CD4-positive, alpha-beta memory T cell (primary cell): Measurements from ENCODE around the gene KRTAP5-9. TPM values are rescaled to one million over a fixed set of nuclear protein-coding genes. Genes with fewer than 3 reads are reported as not detected.
A peak's percentile ranks its signal among the peaks of the same experiment; 100 is the strongest.
"Not testable (repeated sequence)": the region's sequence is repeated elsewhere in the genome, so short reads cannot be mapped to it uniquely, and the experiment has no call there.

Experiments used
- CTCF ChIA-PET: fragments of 350-600 bp; sonication (Branson Sonifier 250); formaldehyde crosslinking; loops from one replicate; lab custom pipeline; 2021; ENCODE audit warnings: inconsistent platforms; ENCODE audit not compliant: partially characterized antibody; lab: Charles Lee
- POLR2A ChIA-PET: fragments of 350-600 bp; sonication (Branson Sonifier 250); formaldehyde crosslinking; loops from one replicate; lab custom pipeline; 2021; ENCODE audit not compliant: partially characterized antibody; lab: Charles Lee
- DNase-seq, 5 donors: peaks; one replicate each; pipeline versions ENCODE4 v3.0.0 to v3.0.0-alpha.2; 2020 to 2022; ENCODE audit warnings: mixed read lengths in 1 of 5
- H3K27ac ChIP-seq: one replicate; pipeline ENCODE4 v1.7.0; 2013; ENCODE audit warnings: low read depth, low read length
- H3K27me3 ChIP-seq: 2 replicates; pipeline ENCODE4 v1.7.0; 2013; ENCODE audit warnings: mild to moderate bottlenecking, low read length, moderate library complexity; ENCODE audit not compliant: insufficient read depth
- H3K36me3 ChIP-seq: 2 replicates; pipeline ENCODE4 v1.7.0; 2013; ENCODE audit warnings: mild to moderate bottlenecking, low read length, moderate library complexity; ENCODE audit not compliant: insufficient read depth
- H3K4me1 ChIP-seq: 2 replicates; pipeline ENCODE4 v1.7.0; 2013; ENCODE audit warnings: mild to moderate bottlenecking, low read length, moderate library complexity; ENCODE audit not compliant: insufficient read depth
- H3K4me3 ChIP-seq, 2 donors: one replicate each; pipeline ENCODE4 v1.7.0; 2013; ENCODE audit warnings: low read length in 2 of 2, mild to moderate bottlenecking in 1 of 2
- H3K9me3 ChIP-seq, 2 donors: one replicate each; pipeline ENCODE4 v1.7.0; 2013; ENCODE audit warnings: low read length in 2 of 2, control low read depth in 1 of 2; ENCODE audit not compliant: control insufficient read depth in 1 of 2
- H3K27ac Mint-ChIP-seq, 7 donors: one replicate each; pipeline ENCODE4 v1.8.0; 2020 to 2021; ENCODE audit warnings: mixed read lengths in 7 of 7, mild to moderate bottlenecking in 6 of 7, inconsistent platforms in 3 of 7, moderate library complexity in 3 of 7
- H3K27me3 Mint-ChIP-seq, 2 donors: one replicate each; pipeline ENCODE4 v1.8.0; 2020 to 2021; ENCODE audit warnings: mixed read lengths in 2 of 2
- H3K36me3 Mint-ChIP-seq, 2 donors: one replicate each; pipeline ENCODE4 v1.8.0; 2020 to 2021; ENCODE audit warnings: mixed read lengths in 2 of 2, inconsistent platforms in 1 of 2, mild to moderate bottlenecking in 1 of 2
- H3K4me1 Mint-ChIP-seq, 4 donors: one replicate each; pipeline ENCODE4 v1.8.0; 2020 to 2021; ENCODE audit warnings: mixed read lengths in 4 of 4, mild to moderate bottlenecking in 1 of 4
- H3K4me3 Mint-ChIP-seq, 8 donors: one replicate each; pipeline ENCODE4 v1.8.0; 2020 to 2021; ENCODE audit warnings: mixed read lengths in 8 of 8, mild to moderate bottlenecking in 7 of 8, moderate library complexity in 6 of 8, inconsistent platforms in 3 of 8
- H3K9me3 Mint-ChIP-seq, 8 donors: one replicate each; pipeline ENCODE4 v1.8.0; 2020 to 2021; ENCODE audit warnings: mixed read lengths in 8 of 8, mild to moderate bottlenecking in 5 of 8, inconsistent platforms in 3 of 8, moderate library complexity in 1 of 8
- intact Hi-C: fragments of 100-400 bp; cut with micrococcal nuclease; formaldehyde crosslinking; loops from one replicate; pipeline ENCODE4 v1.15.1; 2023
- polyA plus RNA-seq, 2 donors: library from polyadenylated mRNA; unstranded; fragments of 300-500 nt; fragmentation: Illumina TruSeq; gene quantifications; one replicate each; pipeline ENCODE4 v1.2.3, GENCODE V29; 2021
- total RNA-seq, 2 experiments: library from RNA; stranded (reverse); gene quantifications; one replicate each; pipeline ENCODE4 v1.2.3, GENCODE V29; 2021

KRTAP5-9 gene
- total and polyA plus RNA-seq, 4 experiments from 2014 or later, result not detected

DNA sequence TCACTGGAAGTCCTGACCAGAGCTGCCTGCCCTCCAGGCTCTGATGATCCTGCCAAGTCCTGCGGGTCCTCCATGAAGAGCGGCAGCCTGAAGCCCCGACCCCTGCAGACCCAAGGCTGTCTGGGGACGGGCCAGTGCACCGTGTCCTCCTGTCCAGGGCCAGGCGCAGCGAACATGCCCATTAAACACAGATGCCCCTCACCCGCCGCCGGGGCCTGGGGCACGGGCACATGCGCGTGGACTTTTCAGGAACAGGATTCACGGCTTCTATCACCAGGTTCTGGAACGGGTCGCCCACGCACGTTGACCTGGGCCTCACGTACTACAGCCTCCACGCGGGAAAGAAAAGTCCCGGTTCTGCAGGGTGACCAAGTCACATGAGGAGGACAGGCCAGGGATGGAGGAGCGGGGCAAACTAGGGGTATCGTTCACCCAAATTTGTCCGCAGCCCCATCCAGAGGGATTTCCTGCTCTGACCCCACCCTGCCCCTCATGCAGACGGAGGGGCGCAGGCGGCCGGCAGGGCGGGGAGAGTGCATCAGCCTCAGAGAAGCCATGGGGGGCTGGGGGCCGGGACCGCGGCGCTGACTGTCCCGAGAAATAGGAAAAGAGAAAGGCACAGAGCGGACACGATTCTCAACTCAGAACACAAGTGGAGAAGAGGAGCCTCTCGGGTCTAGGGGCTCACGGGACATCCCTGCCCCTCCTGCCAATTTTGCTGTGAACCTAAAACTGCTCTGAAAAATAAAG lies 23.1 kb downstream of the KRTAP5-9 start:
- DNase-seq, H3K4me1 Mint-ChIP-seq, H3K9me3 Mint-ChIP-seq, CTCF ChIA-PET, H3K27me3 ChIP-seq, H3K36me3 Mint-ChIP-seq, intact Hi-C loops, H3K36me3 ChIP-seq, H3K4me3 Mint-ChIP-seq, POLR2A ChIA-PET, H3K27ac ChIP-seq, H3K9me3 ChIP-seq, H3K4me3 ChIP-seq, H3K4me1 ChIP-seq, H3K27ac Mint-ChIP-seq: not testable (repeated sequence)
- H3K27me3 Mint-ChIP-seq, result peaks cover 7 to 10% of the 10 kb centered on the region in 2 donors

DNA sequence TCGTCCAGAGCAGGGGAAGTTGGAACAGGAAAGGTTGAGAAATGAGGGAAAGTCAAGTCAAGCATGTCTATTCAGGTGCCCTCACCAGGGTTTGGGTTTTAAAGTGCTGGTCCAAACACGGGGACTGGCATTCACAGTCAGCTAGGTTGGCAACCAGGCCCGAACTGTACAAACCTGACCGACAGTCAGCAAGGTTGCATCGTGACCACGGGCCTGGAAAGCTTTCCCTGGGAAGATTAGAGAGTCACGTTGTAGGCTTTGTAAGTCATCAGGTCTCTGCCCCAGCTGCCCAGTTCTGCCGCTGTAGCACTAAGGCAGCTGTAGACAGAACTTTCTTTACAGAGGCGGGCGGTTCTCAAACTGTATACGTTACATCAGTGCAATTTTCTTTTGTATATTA lies 24.6 kb downstream of the KRTAP5-9 start:
- H3K36me3 ChIP-seq, result no peaks in the 10 kb centered on the region
- POLR2A ChIA-PET, result no interaction called here
- Mint-ChIP-seq H3K4me1 (peaks cover 0 to 3% (median 0%) of the 10 kb centered on the region in 4 donors), H3K36me3 (no peaks in the 10 kb centered on the region), H3K4me3 (no peak overlapping the region), H3K27me3 (peaks cover 3 to 6% of the 10 kb centered on the region in 2 donors), H3K27ac (no peak overlapping the region), H3K9me3 (no peaks in the 10 kb centered on the region)
- no peak overlapping the region for H3K4me3 ChIP-seq
- no peak overlapping the region for H3K27ac ChIP-seq
- H3K9me3 ChIP-seq, result no peaks in the 10 kb centered on the region
- intact Hi-C loops, result no loop called here
- DNase-seq, result no peak
- H3K4me1 ChIP-seq, result no peaks in the 10 kb centered on the region
- CTCF ChIA-PET, result no interaction called here
- no peaks in the 10 kb centered on the region for H3K27me3 ChIP-seq

DNA sequence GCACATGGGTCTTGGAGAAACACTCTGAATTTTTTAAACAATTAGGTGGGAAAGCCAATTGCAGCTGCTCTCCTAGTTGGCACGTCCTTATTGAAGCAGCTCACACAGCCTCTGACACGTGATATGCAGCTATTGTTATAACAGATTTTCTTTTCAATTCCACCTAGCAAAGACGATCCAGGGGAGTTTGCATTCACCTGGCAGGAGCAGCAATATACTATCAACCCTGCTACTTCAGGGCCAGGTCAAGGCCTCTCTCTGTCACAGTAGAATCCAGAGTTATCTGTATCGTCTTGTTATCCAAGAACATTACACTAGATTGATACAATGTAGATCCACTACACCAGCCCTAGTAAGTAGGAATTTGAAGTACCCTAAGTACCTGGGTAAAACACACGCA lies 26.2 kb downstream of the KRTAP5-9 start:
- Histone ChIP-seq H3K36me3 (no peaks in the 10 kb centered on the region), H3K4me1 (no peaks in the 10 kb centered on the region), H3K27me3 (no peaks in the 10 kb centered on the region), H3K4me3 (no peak overlapping the region), H3K9me3 (no peaks in the 10 kb centered on the region), H3K27ac (no peak overlapping the region)
- Mint-ChIP-seq H3K4me3 (no peak overlapping the region), H3K36me3 (no peaks in the 10 kb centered on the region), H3K9me3 (no peaks in the 10 kb centered on the region), H3K4me1 (peaks cover 0 to 3% (median 0%) of the 10 kb centered on the region in 4 donors), H3K27me3 (peaks cover 5 to 6% of the 10 kb centered on the region in 2 donors), H3K27ac (no peak overlapping the region)
- CTCF ChIA-PET, result no interaction called here
- intact Hi-C loops, result no loop called here
- POLR2A ChIA-PET, result no interaction called here
- DNase-seq, result no peak

DNA sequence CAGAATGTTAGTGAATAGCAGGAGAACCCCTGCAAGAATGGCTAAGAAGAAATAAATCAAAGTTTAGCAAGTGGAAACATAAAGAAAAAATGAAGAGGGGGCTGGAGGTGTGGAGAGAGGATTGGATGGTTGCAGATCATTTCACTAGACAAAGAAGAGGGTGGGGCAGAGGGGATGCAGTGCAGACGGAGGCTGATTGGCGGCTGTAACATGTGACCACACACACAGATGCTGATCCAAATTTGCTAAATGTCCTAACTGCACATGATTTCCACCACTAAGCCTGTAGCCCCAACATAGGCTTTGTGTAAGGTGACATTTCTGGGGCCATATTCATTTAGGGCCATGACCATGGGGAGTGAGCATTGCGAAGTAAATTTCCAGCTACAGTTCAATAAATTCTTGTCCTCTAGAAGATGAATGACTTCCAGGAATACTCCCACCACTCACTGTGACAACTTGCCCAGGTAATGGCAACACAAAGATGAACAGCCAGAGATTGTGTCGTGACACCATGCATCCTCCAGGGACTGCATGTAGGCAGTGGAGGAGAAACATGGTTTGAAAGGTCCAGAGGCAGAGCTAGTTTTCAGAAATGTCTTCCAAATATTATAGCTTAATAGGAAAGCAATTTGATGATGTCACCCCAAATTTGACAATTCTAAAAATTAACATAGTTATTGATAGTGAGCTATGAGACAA lies 27.7 kb downstream of the KRTAP5-9 start:
- H3K4me3 ChIP-seq, result no peak overlapping the region
- no peak for DNase-seq
- H3K4me1 Mint-ChIP-seq, result peaks cover 4 to 11% (median 5%) of the 10 kb centered on the region in 4 donors
- peak overlapping the region in 1 of 7 donors; percentile 31 for H3K27ac Mint-ChIP-seq
- POLR2A ChIA-PET, result interaction anchor here (0.8 kb wide), 1 partner anchor 64 kb away, joined by 3 read pairs; no protein-coding TSS in a partner anchor
- H3K4me3 Mint-ChIP-seq, result no peak overlapping the region
- H3K27ac ChIP-seq, result no peak overlapping the region
- no peaks in the 10 kb centered on the region for H3K27me3 ChIP-seq
- intact Hi-C loops, result no loop called here
- no peaks in the 10 kb centered on the region for H3K9me3 ChIP-seq
- no peaks in the 10 kb centered on the region for H3K4me1 ChIP-seq
- CTCF ChIA-PET, result no interaction called here
- peaks cover 2 to 4% of the 10 kb centered on the region in 2 donors for H3K27me3 Mint-ChIP-seq
- no peaks in the 10 kb centered on the region for H3K36me3 ChIP-seq
- no peaks in the 10 kb centered on the region for H3K9me3 Mint-ChIP-seq
- no peaks in the 10 kb centered on the region for H3K36me3 Mint-ChIP-seq

DNA sequence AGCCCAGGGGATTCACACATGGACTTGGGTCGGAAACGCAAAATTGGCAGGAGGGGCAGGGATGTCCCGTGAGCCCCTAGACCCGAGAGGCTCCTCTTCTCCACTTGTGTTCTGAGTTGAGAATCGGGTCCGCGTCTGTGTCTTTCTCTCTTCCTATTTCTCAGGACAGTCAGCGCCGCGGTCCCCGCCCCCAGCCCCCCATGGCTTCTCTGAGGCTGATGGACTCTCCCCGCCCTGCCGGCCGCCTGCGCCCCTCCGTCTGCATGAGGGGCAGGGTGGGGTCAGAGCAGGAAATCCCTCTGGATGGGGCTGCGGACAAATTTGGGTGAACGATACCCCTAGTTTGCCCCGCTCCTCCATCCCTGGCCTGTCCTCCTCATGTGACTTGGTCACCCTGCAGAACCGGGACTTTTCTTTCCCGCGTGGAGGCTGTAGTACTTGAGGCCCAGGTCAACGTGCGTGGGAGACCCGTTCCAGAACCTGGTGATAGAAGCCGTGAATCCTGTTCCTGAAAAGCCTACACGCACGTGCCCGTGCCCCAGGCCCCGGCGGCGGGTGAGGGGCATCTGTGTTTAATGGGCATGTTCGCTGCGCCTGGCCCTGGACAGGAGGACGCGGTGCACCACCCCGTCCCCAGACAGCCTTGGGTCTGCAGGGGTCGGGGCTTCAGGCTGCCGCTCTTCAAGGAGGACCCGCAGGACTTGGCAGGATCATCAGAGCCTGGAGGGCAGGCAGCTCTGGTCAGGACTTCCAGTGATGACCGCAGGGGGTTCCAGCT lies 28.7 kb downstream of the KRTAP5-9 start:
- not testable (repeated sequence) for H3K27me3 Mint-ChIP-seq

DNA sequence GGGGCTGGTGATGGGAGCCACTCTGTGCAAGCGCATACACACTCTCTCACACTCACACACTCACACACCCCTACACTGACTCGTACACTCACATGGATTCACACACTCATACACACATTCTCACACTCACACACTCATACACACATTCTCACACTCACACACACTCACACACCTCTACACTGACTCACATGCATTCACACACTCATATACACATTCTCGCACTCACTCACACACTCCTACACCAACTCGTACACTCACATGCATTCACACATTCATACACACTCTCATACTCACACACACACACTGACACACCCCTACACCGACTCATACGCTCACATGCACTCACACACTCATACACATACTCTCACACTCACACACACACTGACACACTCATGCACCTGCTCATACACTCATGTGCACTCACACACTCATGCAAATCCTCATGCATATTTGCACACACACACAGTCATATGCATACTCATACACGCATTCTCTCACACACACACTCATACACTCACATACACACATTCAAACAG lies 29.3 kb downstream of the KRTAP5-9 start:
- no peak overlapping the region for H3K4me3 ChIP-seq
- intact Hi-C loops, result no loop called here
- Mint-ChIP-seq H3K36me3 (no peaks in the 10 kb centered on the region), H3K27me3 (peaks cover 10 to 14% of the 10 kb centered on the region in 2 donors), H3K4me1 (peaks cover 6 to 13% (median 7%) of the 10 kb centered on the region in 4 donors), H3K9me3 (no peaks in the 10 kb centered on the region), H3K4me3 (no peak overlapping the region), H3K27ac (no peak overlapping the region)
- no peaks in the 10 kb centered on the region for H3K9me3 ChIP-seq
- no peaks in the 10 kb centered on the region for H3K36me3 ChIP-seq
- no peak for DNase-seq
- CTCF ChIA-PET, result no interaction called here
- H3K4me1 ChIP-seq, result no peaks in the 10 kb centered on the region
- POLR2A ChIA-PET, result no interaction called here
- no peaks in the 10 kb centered on the region for H3K27me3 ChIP-seq
- H3K27ac ChIP-seq, result no peak overlapping the region

More for the DNA sequence above, 28.7 kb downstream of the KRTAP5-9 start:
- H3K4me1 ChIP-seq, intact Hi-C loops, H3K9me3 ChIP-seq, POLR2A ChIA-PET, H3K27ac Mint-ChIP-seq, H3K4me3 ChIP-seq, H3K27ac ChIP-seq, DNase-seq, H3K36me3 Mint-ChIP-seq, H3K9me3 Mint-ChIP-seq, CTCF ChIA-PET, H3K36me3 ChIP-seq, H3K27me3 ChIP-seq, H3K4me3 Mint-ChIP-seq: not testable (repeated sequence)
- peaks cover 6 to 13% (median 7%) of the 10 kb centered on the region in 4 donors for H3K4me1 Mint-ChIP-seq

DNA sequence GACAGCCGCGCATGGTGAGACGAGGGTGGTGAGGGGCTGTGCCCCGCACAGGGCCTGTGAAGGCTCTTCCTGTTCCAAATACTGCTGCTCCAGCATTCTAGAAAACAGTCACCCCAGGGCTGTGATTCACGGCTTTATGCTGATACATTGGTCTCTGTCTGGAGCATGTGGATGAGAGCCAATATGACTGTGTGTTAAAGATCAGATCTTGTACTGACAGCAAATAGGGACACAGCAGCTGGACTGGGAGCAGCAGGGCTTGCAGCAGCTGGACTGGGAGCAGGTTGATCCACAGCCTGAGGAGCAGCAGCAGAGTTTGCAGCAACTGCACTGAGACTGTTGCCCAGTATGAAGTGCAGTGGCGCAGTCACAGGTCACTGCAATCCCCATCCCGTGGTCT lies 31.3 kb downstream of the KRTAP5-9 start:
- peaks cover 15 to 20% of the 10 kb centered on the region in 2 donors for H3K27me3 Mint-ChIP-seq
- H3K4me3 ChIP-seq, intact Hi-C loops, H3K9me3 Mint-ChIP-seq, H3K4me3 Mint-ChIP-seq, H3K36me3 Mint-ChIP-seq, H3K27me3 ChIP-seq, H3K36me3 ChIP-seq, H3K4me1 ChIP-seq, H3K27ac Mint-ChIP-seq, H3K9me3 ChIP-seq, DNase-seq, H3K27ac ChIP-seq, POLR2A ChIA-PET: not testable (repeated sequence)
- H3K4me1 Mint-ChIP-seq, result peaks cover 6 to 13% (median 7%) of the 10 kb centered on the region in 4 donors
- CTCF ChIA-PET, result interaction anchor here (1.6 kb wide), 1 partner anchor 17 kb away, joined by 4 read pairs; no protein-coding TSS in a partner anchor
